Panc1 (cell line): ENCODE measurements around the gene CES2. TPM values are rescaled to one million over a fixed set of nuclear protein-coding genes. Genes with fewer than 3 reads are reported as not detected.

Experiments
- ATAC-seq: fragments of 200-7000 bp; cut with Tn5 transposase; 2 replicates; pipeline ENCODE4 v1.9.1; 2020; ENCODE audit warnings: mild to moderate bottlenecking, moderate library complexity
- BruUV-seq: library from RNA; stranded (reverse); fragments of 400-500 nt; replicated peaks from 2 replicates; lab custom pipeline; 2021; lab: Mats Ljungman, UMichigan
- CTCF ChIA-PET: fragments of 300-600 bp; sonication (Branson Sonifier 250); formaldehyde crosslinking; loops from one replicate; lab custom pipeline; 2022; ENCODE audit warnings: antibody characterized with exemption; lab: Charles Lee
- POLR2A ChIA-PET: fragments of 300-600 bp; sonication (Branson Sonifier 250); formaldehyde crosslinking; loops from one replicate; lab custom pipeline; 2022; ENCODE audit warnings: antibody characterized with exemption; lab: Charles Lee
- DNase-seq: peaks from one replicate; pipeline ENCODE4 v3.0.0-alpha.2; 2010; ENCODE audit warnings: low read depth, low spot score
- H3K27ac ChIP-seq: 2 replicates; pipeline ENCODE4 v1.5.1; 2011; ENCODE audit warnings: mild to moderate bottlenecking, low read length, inconsistent platforms
- H3K27me3 ChIP-seq: fragments of 200-500 bp; sonication (Bioruptor generic); 2 replicates; pipeline ENCODE4 v1.6.0; 2014; ENCODE audit warnings: low read length, inconsistent platforms; ENCODE audit not compliant: control insufficient read depth, insufficient read depth
- H3K36me3 ChIP-seq: fragments of 200-500 bp; sonication (Bioruptor generic); 2 replicates; pipeline ENCODE4 v1.5.1; 2014; ENCODE audit warnings: inconsistent platforms, mild to moderate bottlenecking, low read length, moderate library complexity; ENCODE audit not compliant: control insufficient read depth, insufficient read depth
- H3K4me1 ChIP-seq: 2 replicates; pipeline ENCODE4 v1.5.1; 2011; ENCODE audit warnings: inconsistent platforms, mild to moderate bottlenecking, low read length, moderate library complexity; ENCODE audit not compliant: control insufficient read depth, insufficient read depth
- H3K4me3 ChIP-seq, 2 experiments: 2 replicates each; pipeline ENCODE4 v1.5.1; 2011 to 2012; ENCODE audit warnings: low read depth in 2 of 2, low read length in 2 of 2, mild to moderate bottlenecking in 2 of 2, inconsistent platforms in 1 of 2, moderate library complexity in 1 of 2
- H3K9me3 ChIP-seq: fragments of 200-500 bp; sonication (Bioruptor generic); 2 replicates; pipeline ENCODE4 v1.5.1; 2014; ENCODE audit warnings: low read depth, mild to moderate bottlenecking, inconsistent platforms, low read length, moderate library complexity; ENCODE audit not compliant: control insufficient read depth, insufficient read depth
- POLR2AphosphoS5 ChIP-seq: IDR thresholded peaks from 2 replicates; pipeline ENCODE4 v1.6.1; 2012; ENCODE audit warnings: mild to moderate bottlenecking, low read depth, low read length, moderate library complexity
- SIN3A ChIP-seq: IDR thresholded peaks from 2 replicates; pipeline ENCODE4 v1.6.1; 2012; ENCODE audit warnings: low read depth, mild to moderate bottlenecking, low read length, moderate library complexity, borderline replicate concordance; ENCODE audit not compliant: insufficient read depth
- TCF7L2 ChIP-seq: IDR thresholded peaks from 2 replicates; pipeline ENCODE4 v1.6.1; 2011; ENCODE audit warnings: mild to moderate bottlenecking, low read depth, low read length, inconsistent platforms
- in situ Hi-C: cut with HindIII; loops from 2 replicates; pipeline ENCODE4 v1.10.0; 2016; ENCODE audit warnings: low sequenced_read_pairs, low pct_unique_long_range_greater_than_20kb
- intact Hi-C: fragments of 100-400 bp; cut with micrococcal nuclease; formaldehyde crosslinking; loops from one replicate; pipeline ENCODE4 v1.10.0; 2022; ENCODE audit not compliant: unreplicated experiment
- total RNA-seq: library from RNA; stranded (reverse); gene quantifications from one replicate; pipeline ENCODE4 v1.2.1, GENCODE V29; 2021; ENCODE audit not compliant: unreplicated experiment
- TF ChIP-seq, protein P1 (sequence below), 2 experiments: IDR thresholded peaks; 2 replicates each; pipeline ENCODE4 v1.6.1; 2011 to 2012; ENCODE audit warnings: low read depth in 2 of 2, control low read depth in 1 of 2, low read length in 1 of 2, mild to moderate bottlenecking in 1 of 2, moderate library complexity in 1 of 2; ENCODE audit not compliant: insufficient read depth in 1 of 2
- TF ChIP-seq, protein P2 (sequence below): fragments of 450-650 bp; IDR thresholded peaks from 2 replicates; pipeline ENCODE4 v1.5.1; 2017; ENCODE audit warnings: mild to moderate bottlenecking

The CES2 gene
- total RNA-seq, 1 experiment from 2014 or later: 26.3 TPM

DNA sequence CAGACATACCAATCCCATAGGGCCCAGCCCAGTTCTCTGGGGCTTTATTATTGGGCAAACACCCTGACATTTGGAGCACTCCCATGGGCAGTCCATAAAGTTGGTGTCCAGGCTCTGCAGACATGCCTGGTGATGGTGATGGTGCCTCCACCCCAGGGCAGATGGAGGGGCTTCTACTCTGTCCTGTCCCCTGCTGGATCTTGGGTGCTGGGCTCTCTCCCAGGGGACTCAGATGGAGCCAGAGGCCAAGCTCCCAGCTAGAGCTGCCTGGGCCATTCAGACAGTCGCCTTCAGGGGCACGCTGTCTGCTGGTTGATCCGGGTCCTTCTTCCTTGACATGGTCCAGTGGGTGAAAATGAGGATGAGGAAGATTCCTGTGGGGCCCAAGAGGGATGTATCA is 27.2 kb upstream of the CES2 start:
- H3K27ac ChIP-seq: no peak overlapping the region

DNA sequence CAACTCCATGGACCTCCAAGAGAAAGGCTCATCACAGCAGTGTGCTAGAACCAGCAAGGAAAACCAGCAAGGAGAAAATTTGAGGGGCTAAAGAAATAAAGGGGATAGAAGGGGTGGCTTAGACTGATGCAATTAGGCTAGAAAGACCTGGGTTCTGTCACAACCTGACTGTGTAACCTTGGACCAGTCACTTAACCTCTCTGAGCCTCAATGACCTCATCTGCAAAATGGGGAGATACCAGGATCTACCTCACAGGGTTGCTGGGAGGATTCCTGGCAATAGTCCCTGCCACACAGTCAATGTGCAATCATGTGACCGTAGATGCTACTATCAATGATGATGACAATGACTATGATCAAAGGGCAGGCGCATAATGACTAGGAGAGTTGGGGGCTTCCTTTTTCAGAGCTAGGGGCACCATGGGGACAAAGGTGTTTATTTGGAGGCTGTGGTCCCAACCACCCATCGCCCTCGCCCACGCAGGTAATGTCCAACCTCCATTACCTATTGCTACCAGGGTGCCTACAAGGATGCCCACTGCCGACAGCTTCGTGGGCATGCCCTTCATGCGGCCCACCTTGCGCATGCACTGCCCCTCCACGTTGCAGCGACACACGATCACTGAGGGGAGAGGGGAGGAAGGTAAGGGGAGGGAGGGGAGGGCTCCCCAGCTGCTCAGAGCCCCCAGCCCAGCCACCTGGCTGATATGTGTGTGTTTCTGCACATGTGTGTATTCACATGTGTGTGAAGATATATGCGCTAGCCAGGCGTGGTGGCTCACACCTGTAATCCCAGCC is 26.4 kb upstream of the CES2 start:
- Histone ChIP-seq H3K9me3 (no peaks in the 10 kb centered on the region), H3K36me3 (no peaks in the 10 kb centered on the region), H3K27ac (no peak overlapping the region), H3K4me1 (no peaks in the 10 kb centered on the region), H3K4me3 (no peak overlapping the region), H3K27me3 (no peaks in the 10 kb centered on the region)
- DNase-seq: no peak
- POLR2A ChIA-PET: no interaction called here
- ATAC-seq: no peak
- TF ChIP-seq TCF7L2 (no peak), SIN3A (no peak), POLR2AphosphoS5 (no peak)
- TF ChIP-seq, protein P1, sequence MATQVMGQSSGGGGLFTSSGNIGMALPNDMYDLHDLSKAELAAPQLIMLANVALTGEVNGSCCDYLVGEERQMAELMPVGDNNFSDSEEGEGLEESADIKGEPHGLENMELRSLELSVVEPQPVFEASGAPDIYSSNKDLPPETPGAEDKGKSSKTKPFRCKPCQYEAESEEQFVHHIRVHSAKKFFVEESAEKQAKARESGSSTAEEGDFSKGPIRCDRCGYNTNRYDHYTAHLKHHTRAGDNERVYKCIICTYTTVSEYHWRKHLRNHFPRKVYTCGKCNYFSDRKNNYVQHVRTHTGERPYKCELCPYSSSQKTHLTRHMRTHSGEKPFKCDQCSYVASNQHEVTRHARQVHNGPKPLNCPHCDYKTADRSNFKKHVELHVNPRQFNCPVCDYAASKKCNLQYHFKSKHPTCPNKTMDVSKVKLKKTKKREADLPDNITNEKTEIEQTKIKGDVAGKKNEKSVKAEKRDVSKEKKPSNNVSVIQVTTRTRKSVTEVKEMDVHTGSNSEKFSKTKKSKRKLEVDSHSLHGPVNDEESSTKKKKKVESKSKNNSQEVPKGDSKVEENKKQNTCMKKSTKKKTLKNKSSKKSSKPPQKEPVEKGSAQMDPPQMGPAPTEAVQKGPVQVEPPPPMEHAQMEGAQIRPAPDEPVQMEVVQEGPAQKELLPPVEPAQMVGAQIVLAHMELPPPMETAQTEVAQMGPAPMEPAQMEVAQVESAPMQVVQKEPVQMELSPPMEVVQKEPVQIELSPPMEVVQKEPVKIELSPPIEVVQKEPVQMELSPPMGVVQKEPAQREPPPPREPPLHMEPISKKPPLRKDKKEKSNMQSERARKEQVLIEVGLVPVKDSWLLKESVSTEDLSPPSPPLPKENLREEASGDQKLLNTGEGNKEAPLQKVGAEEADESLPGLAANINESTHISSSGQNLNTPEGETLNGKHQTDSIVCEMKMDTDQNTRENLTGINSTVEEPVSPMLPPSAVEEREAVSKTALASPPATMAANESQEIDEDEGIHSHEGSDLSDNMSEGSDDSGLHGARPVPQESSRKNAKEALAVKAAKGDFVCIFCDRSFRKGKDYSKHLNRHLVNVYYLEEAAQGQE (IDR thresholded peaks at IDR 0.05; ENCODE audit: insufficient read depth in 1 of 2, low read depth in 2 of 2, low read length in 1 of 2): no peak
- TF ChIP-seq, protein P2, sequence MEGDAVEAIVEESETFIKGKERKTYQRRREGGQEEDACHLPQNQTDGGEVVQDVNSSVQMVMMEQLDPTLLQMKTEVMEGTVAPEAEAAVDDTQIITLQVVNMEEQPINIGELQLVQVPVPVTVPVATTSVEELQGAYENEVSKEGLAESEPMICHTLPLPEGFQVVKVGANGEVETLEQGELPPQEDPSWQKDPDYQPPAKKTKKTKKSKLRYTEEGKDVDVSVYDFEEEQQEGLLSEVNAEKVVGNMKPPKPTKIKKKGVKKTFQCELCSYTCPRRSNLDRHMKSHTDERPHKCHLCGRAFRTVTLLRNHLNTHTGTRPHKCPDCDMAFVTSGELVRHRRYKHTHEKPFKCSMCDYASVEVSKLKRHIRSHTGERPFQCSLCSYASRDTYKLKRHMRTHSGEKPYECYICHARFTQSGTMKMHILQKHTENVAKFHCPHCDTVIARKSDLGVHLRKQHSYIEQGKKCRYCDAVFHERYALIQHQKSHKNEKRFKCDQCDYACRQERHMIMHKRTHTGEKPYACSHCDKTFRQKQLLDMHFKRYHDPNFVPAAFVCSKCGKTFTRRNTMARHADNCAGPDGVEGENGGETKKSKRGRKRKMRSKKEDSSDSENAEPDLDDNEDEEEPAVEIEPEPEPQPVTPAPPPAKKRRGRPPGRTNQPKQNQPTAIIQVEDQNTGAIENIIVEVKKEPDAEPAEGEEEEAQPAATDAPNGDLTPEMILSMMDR: no peak
- intact Hi-C loops (no loop called here), in situ Hi-C loops (no loop called here)
- CTCF ChIA-PET: no interaction called here
- no TSS peak for BruUV-seq

More for the DNA sequence above, 27.2 kb upstream of the CES2 start:
- Histone ChIP-seq H3K36me3 (no peaks in the 10 kb centered on the region), H3K4me1 (no peaks in the 10 kb centered on the region), H3K27me3 (no peaks in the 10 kb centered on the region), H3K9me3 (no peaks in the 10 kb centered on the region), H3K4me3 (no peak overlapping the region)
- ChIA-PET CTCF (no interaction called here), POLR2A (no interaction called here)
- in situ Hi-C loops (no loop called here), intact Hi-C loops (no loop called here)
- DNase-seq (no peak), ATAC-seq (no peak)
- no TSS peak for BruUV-seq
- TF ChIP-seq, protein P1 (IDR thresholded peaks at IDR 0.05; ENCODE audit: insufficient read depth in 1 of 2, low read depth in 2 of 2, low read length in 1 of 2): no peak
- no peak for TF ChIP-seq TCF7L2
- TF ChIP-seq SIN3A: no peak
- TF ChIP-seq, protein P2: no peak
